Kidney glomerular epithelial cell (primary cell): ENCODE measurements around the gene RAD51D.
"Not testable (repeated sequence)": the region's sequence is repeated elsewhere in the genome, so short reads cannot be mapped to it uniquely, and the experiment has no call there.

Experiments used
- DNase-seq: peaks from one replicate; lab custom pipeline; 2025; lab: John Stamatoyannopoulos, UW

RAD51D gene

GRCh38 chr17:35090707-35091106, 29.0 kb downstream of the RAD51D start:
- DNase-seq = not testable (repeated sequence)

GRCh38 chr17:35089586-35090296, 29.9 kb downstream of the RAD51D start:
- peak; percentile 74 for DNase-seq

GRCh38 chr17:35088881-35089585, 30.6 kb downstream of the RAD51D start:
- DNase-seq = peak; percentile 63

- peak; percentile 63 for DNase-seq
These were observed 31.2 kb downstream of the RAD51D start for GRCh38 chr17:35088356-35088880.

GRCh38 chr17:35087731-35088355, 31.8 kb downstream of the RAD51D start:
- peak; percentile 63 for DNase-seq

GRCh38 chr17:35086931-35087573, 32.6 kb downstream of the RAD51D start:
- no peak for DNase-seq

GRCh38 chr17:35086164-35086563, 33.5 kb downstream of the RAD51D start:
- DNase-seq = no peak

- DNase-seq = peak; percentile 86
These were observed 34.7 kb downstream of the RAD51D start for GRCh38 chr17:35084987-35085386.

GRCh38 chr17:35083071-35083470, 36.6 kb downstream of the RAD51D start:
- DNase-seq = no peak

- peak; percentile 75 for DNase-seq
These were observed 37.5 kb downstream of the RAD51D start for GRCh38 chr17:35082073-35082657.

GRCh38 chr17:35081638-35082037, 38.0 kb downstream of the RAD51D start:
- DNase-seq = no peak

GRCh38 chr17:35080536-35080935, 39.1 kb downstream of the RAD51D start:
- no peak for DNase-seq

- DNase-seq = no peak
These were observed 39.9 kb downstream of the RAD51D start for GRCh38 chr17:35079547-35080423.

- no peak for DNase-seq
These were observed 42.8 kb downstream of the RAD51D start for GRCh38 chr17:35076874-35077273.

GRCh38 chr17:35074711-35075707, 44.7 kb downstream of the RAD51D start:
- no peak for DNase-seq

- DNase-seq = no peak
These were observed 45.6 kb downstream of the RAD51D start for GRCh38 chr17:35073991-35074627.

GRCh38 chr17:35073183-35073790, 46.4 kb downstream of the RAD51D start:
- DNase-seq = no peak

- DNase-seq = peak; percentile 51
These were observed 50.3 kb downstream of the RAD51D start for GRCh38 chr17:35069311-35069710.

- DNase-seq = no peak
These were observed 51.4 kb downstream of the RAD51D start for GRCh38 chr17:35068249-35068648.
